Measurements from ENCODE around the gene OPCML. TPM values are rescaled to one million over a fixed set of nuclear protein-coding genes. Genes with fewer than 3 reads are reported as not detected.

The OPCML gene
- total RNA-seq, 1 experiment from 2014 or later = 0.94 TPM

- no peak overlapping the region for H2BK20ac ChIP-seq (ENCODE audit: low read depth, low read length, poor library complexity, severe bottlenecking)
- no peaks in the 10 kb centered on the region for H3K79me1 ChIP-seq (ENCODE audit: insufficient read depth, low read depth, low read length, poor library complexity, severe bottlenecking)
- H3K23me2 ChIP-seq (ENCODE audit: insufficient read length, low read depth, low read length, poor library complexity, severe bottlenecking) = peaks cover 3% of the 10 kb centered on the region
- no peaks in the 10 kb centered on the region for H3K79me2 ChIP-seq (ENCODE audit: insufficient read depth, low read length)
- Mint-ChIP-seq H3K27me3 (ENCODE audit: low read depth) (peaks cover 92% of the 10 kb centered on the region), H3K36me3 (ENCODE audit: insufficient read depth in 1 of 3, low read depth in 3 of 3) (no peaks in the 10 kb centered on the region; a peak in 1 of 7 replicates), H3K27ac (no peak overlapping the region), H3K9me3 (no peaks in the 10 kb centered on the region), H3K4me3 (peak overlapping the region; percentile 60 to 74), H3K4me1 (peaks cover 18 to 23% of the 10 kb centered on the region in 2 experiments)
- no peak overlapping the region for H3K23ac ChIP-seq (ENCODE audit: insufficient read length, low read depth, low read length)
- DNase-seq = no peak
- H2BK120ac ChIP-seq (ENCODE audit: low read depth, low read length, poor library complexity, severe bottlenecking) = no peak overlapping the region
- H3K14ac ChIP-seq (ENCODE audit: insufficient read depth, low read length) = no peak overlapping the region
- H4K8ac ChIP-seq (replicated peaks; ENCODE audit: insufficient read length, low read depth, low read length) = no peak overlapping the region
- no peak overlapping the region for H3T11ph ChIP-seq (ENCODE audit: low read length)
- TF ChIP-seq CTCF (conservative IDR thresholded peaks at IDR 0.05) = no peak
- peaks cover 21% of the 10 kb centered on the region; the same call in 1 of the 2 replicates for H3K27me3 ChIP-seq (ENCODE audit: insufficient read depth, low read length)
- H3K56ac ChIP-seq (ENCODE audit: insufficient read length, low read depth, low read length) = no peak overlapping the region
- H4K20me1 ChIP-seq (ENCODE audit: control insufficient read depth, insufficient read depth, insufficient read length) = no peaks in the 10 kb centered on the region
- no peak overlapping the region for H4K91ac ChIP-seq (ENCODE audit: insufficient read length, low read depth, low read length)
- H3K4ac ChIP-seq (ENCODE audit: low read depth, low read length) = no peak overlapping the region
- no peak overlapping the region for H2AK5ac ChIP-seq (ENCODE audit: insufficient read length, low read length)
- no peaks in the 10 kb centered on the region for H3K9me3 ChIP-seq (ENCODE audit: control insufficient read depth, low read depth, low read length)
- WGBS (ENCODE audit: extremely low coverage, insufficient read length, low lambda C conversion rate) = no CpG with 5 or more reads among the region's 32 CpGs
- no peaks in the 10 kb centered on the region for H3K4me1 ChIP-seq (ENCODE audit: insufficient read depth, low read length)
- H3K9ac ChIP-seq (ENCODE audit: extremely low read depth, insufficient read length, low read length) = no peak overlapping the region
- H3K4me2 ChIP-seq (ENCODE audit: insufficient read depth, insufficient read length, low read length) = peak overlapping the region; percentile 79
- no peak overlapping the region for H2BK12ac ChIP-seq (ENCODE audit: insufficient read length, low read depth, low read length)
- H3K18ac ChIP-seq (ENCODE audit: insufficient read length, low read depth, low read length) = no peak overlapping the region
- no peak overlapping the region for H2BK5ac ChIP-seq (ENCODE audit: insufficient read length, low read length)
- H4K5ac ChIP-seq (ENCODE audit: insufficient read length, low read depth, low read length) = no peak overlapping the region
- no peak overlapping the region for H2BK15ac ChIP-seq (ENCODE audit: low read depth, low read length)
- H2AFZ ChIP-seq (ENCODE audit: low read length) = no peak overlapping the region
- no peak overlapping the region for H3K27ac ChIP-seq (ENCODE audit: insufficient read length, low read depth, low read length)
These were observed 538.3 kb downstream of the OPCML start for GRCh38 chr11:132993991-132994502.

Data from H9 (cell line).